Islet of Langerhans (tissue), 1 donor: ENCODE data around the gene LRRFIP1.
"Not testable (repeated sequence)": the region's sequence is repeated elsewhere in the genome, so short reads cannot be mapped to it uniquely, and the experiment has no call there.

Experiments used
- FAIRE-seq: peaks from one replicate; lab custom pipeline; 2011; peaks lifted over from hg19 to GRCh38; lab: Jason Lieb, UNC

LRRFIP1 gene

DNA sequence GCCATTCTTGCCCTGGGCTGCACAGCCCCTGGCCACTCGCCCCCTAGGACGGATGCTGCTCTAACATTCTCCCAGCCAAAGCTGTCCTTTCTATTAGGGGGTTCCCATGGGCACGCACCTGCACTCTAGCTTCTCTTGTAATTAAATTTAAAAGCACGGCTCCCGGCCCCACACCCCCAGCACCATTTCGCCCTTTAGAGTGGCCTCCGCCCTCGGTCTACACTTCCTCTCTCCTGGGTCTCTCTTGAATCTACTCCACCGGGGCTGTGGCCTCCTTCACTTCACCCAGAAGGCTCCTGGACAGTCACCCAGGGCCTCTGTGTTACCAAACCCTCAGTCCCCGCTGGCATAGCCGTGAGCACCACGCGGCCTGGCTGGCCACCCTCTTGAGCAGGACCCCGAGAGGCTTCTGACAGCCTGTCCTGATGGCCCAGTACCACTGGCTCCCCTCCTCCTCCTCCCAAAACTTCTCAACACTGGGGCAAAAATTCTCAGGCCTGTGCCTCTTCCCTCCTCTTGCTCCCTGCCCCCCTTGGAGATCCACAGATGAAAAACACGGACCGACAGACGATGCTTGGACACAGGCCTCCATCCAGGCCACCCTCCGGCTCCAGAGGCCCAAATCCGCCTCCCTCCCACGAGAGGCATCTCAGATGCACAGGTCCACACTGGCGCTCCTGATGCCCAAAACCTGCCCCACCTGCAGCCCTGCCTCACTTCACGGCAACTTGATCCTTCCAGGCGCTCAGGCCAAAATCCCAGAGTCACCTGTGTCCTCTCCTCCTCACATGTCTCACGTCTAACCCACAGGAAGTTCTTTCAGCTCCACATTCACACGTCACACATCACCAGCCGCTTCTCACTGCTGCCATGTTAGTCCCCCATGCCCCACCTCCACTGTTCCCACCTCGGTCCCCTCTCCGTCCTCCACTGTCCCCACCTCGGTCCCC, 29.9 kb upstream of the LRRFIP1 start:
- no peak for FAIRE-seq

DNA sequence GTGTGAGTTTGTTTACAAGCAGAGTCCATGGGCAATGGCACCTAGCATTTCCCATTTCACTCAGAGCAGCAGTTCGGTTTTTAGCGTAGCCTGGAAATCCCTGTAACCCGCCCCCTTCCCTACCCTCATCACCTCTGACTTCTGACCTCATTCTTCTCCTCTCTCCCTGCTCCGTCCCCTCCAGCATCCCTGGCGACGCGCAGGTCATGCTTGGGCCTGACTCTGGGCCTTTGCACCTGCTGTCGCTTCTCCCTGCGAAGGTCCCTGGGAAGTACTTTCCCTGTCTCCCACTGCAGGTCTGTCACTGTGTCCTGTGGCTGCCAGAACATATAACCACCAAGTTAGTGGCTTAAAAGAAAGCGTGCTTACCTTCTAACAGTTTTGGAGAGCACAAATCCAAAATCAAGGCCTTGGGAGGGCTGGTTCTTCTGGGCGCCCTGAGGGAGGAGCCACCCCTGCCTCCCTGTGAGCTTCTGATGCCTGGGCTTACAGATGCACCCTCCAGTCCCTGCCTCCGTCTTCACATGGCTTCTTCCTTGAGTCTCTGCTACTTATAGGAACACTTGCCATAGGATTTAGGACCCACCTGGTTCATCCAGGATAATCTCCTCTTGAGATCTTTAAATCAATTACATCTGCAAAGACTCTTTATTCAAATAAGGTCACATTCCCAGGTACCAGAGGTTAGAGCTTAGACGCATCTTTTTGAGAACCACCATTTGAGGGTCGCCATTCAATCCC, 28.7 kb upstream of the LRRFIP1 start:
- no peak for FAIRE-seq

DNA sequence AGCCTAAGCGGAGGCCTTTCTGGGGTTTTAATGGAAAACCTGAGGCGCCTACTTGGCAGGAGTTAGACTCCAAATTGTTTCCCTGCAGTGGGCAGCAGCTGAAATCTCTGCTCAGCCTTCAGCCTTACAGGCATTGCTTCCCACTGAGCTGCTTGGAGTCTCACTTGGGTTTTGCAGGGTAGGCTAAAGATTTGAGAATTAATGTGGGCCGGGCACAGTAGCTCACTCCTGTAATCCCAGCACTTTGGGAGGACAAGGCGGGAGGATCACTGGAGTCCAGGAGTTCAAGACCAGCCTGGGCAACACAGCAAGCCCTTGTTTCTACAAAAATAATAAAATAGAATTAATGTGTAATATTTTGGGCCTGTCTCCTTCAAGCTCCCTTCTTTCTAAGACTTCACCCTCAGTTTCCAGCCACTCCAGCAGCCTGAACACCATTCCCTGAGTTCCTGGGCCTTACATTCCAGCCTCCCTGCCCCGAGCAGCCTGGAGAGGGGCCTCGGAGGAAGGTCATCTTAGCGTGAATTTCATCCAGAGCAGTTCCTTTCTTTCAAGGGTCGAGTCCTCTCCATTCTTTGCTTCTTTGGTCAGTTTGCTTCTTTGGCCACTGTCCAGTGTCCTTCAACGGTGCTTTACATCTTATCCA, 27.8 kb upstream of the LRRFIP1 start:
- no peak for FAIRE-seq

DNA sequence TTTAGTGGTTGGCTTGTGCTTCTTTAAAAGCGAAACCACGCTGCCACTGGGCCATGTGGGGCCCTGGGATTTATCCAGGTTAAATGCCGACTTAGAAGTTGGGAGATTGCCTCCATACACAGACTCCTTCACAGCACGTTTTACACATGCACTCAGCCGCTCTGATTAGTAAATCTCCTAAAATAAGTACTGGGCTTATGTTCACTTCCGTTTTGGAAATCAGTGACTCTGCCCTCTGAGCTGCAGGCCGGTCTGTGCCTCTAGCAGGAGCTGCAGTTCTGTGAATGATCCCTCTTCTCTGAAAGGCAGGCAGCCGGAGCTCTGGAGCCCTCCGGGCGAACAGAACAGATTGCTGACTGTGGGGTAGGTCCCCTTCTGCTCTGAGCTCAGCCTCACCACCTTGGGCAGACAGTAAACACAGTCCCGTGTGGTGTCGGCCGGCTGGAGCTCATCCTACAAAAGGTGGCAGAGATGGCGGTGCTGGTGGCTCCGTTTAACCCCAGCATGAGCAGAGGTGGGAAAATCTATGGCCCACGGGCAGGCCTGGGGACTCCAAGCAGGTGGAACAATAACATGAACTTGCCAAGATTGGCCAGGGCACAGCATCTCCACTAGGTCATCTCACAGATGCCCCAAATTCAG, 27.1 kb upstream of the LRRFIP1 start:
- no peak for FAIRE-seq

DNA sequence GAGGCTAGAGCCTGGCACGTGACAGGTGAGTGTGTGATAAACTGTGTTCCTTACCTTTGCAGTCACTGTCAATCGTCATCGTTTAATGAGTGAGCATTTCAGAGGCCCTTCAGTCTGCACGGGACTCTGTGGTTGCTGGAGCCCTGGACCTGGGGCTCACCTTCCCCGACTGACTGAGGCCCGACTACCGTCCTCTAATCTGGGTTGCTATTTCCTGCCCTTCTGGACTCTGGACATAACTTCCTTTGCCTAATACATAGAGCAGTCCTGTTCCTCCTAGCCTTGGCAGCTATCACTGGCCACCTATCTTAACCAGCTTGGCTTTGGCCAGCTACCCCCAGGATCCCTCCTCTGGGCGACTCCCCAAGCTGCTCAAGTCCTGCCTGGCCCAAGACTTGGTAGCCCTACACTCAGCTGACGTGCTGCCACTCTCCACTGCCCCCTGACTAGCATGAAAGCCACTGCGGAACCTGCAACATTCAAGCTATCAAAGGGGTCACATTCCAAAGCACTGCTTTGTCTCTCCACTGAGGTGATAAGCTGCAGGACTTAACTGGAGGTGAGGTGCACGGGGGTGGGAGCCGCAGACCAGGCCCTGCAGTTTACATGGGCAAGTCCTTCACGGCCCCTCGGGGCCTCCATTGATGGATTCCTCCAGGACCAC, 25.8 kb upstream of the LRRFIP1 start:
- no peak for FAIRE-seq

DNA sequence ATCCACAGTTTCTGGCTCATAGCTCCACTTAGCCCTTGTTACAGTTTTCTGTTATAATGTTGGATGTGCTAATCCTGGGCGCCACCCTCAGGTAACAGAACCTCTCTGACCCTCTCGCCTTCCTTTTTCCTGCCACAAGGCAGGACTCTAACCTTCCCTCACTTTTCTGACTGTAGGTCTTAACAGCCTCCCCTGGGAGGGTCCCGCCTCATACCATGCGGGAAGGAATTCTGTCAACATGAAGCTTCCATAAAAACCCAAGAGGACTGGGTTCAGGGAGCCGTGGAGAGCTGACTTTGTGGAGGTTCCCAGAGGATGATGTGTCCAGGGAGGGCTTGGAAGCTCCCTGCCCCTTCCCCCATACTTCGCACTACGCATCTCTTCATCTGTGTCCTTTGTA, 25.0 kb upstream of the LRRFIP1 start:
- no peak for FAIRE-seq

DNA sequence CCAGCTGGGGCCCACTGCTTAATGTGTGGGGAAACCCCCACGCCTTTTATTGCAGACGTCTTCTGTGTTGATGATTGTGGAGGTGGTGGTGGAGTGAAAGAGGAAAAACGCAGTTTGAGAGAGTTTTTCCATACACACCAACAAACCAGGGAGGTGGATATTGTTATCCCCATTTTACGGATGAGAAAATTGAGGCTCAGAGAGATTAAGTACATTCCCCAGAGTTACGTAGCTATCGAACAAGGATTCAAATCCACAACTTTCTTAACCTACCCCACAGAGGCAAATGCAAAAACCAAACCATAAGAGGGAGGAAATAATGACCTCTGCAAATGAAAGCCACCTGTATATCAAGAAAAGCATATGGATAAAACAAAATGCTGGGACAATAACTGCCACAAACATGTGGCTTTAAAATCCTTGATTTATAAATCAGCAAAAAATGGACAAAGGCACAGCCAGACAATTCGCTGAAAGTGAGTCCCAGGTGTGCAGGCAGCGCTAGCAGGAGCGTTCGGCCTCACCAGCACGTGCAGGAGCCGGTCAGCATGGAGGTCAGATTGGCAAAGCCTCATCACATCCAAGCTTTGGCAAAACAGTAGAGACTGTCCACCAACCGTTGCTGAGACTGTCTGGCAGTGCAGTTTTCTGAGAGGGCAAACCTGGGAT, 24.2 kb upstream of the LRRFIP1 start:
- FAIRE-seq, result no peak

DNA sequence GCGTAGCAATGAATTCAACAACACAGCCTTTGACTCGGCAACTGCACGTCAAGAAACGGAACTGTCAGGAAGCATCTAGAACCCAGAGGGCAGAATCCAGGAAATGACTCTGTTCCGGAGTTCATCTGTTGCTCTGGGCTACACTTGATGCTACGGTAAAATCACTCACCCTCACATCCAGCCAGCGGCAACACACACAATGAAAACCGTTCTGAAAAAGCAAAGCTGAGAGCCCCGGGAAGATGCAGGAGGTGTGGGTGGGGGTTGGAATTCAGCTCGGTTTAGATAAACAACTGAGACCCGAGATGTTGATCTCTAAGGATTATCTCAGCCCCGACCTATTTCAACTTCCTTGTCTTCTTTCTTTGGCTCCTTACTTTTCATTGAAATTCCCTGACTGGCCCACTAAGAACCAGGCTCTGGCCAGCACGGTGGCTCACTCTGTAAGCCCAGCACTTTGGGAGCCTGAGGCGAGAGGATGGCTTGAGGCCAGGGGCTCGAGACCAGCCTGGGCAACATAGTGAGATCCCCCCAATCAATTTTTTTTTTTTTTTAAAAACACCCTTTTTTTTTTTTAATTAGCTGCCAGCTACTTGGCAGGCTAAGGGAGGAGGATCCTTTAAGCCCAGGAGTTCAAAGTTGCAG, 23.5 kb upstream of the LRRFIP1 start:
- FAIRE-seq, result no peak

DNA sequence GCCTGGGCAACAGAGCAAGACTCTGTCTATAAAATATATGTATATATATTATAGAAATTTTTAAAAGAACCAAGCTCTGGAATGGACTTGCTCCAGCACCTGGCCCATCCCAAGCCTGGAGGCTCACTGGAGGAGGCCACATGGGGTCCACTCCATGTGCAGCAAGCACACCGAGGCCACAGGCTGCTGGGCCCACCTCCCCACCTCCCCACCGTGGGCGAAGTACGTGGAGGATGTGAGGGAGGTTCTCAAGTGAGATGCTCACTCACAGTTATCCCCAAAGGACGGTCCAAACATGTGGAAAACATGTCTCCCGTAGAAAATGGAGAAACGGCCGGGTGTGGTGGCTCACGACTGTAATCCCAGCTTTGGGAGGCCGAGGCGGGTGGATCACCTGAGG, 23.0 kb upstream of the LRRFIP1 start:
- FAIRE-seq, result no peak

DNA sequence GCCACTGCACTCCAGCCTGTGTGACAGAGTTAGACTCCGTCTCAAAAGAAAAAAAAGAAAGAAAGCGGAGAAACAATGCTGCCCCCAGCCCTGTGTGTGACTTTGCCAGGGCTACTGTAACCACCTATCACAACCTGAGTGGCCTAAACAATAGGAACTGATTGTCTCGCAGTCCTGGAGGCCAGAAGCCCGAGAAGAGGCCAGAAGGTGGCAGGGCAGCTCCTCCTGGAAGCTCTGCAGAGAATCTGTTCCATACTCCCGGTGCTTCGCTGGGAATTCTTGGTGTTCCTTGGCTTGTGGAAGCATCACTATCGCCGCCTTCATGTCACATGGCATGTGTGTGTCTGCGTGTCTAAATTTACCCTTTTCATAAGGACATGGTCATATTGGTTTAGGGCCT, 22.4 kb upstream of the LRRFIP1 start:
- no peak for FAIRE-seq

DNA sequence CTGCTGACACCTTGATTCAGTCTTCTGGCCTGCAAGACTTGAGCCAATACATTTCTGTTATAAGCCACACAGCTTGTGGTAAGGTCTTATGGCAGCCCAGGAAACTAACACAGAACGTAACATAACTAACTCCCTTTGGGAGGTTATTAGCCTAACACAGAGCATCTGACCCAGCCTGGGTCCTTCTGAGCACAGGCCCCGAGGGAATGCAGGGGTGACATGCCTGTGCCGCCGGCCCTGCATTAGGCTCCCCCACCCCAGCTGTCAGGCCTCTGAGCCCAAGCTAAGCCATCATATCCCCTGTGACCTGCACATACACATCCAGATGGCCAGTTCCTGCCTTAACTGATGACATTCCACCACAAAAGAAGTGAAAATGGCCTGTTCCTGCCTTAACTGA, 20.9 kb upstream of the LRRFIP1 start:
- FAIRE-seq, result not testable (repeated sequence)

DNA sequence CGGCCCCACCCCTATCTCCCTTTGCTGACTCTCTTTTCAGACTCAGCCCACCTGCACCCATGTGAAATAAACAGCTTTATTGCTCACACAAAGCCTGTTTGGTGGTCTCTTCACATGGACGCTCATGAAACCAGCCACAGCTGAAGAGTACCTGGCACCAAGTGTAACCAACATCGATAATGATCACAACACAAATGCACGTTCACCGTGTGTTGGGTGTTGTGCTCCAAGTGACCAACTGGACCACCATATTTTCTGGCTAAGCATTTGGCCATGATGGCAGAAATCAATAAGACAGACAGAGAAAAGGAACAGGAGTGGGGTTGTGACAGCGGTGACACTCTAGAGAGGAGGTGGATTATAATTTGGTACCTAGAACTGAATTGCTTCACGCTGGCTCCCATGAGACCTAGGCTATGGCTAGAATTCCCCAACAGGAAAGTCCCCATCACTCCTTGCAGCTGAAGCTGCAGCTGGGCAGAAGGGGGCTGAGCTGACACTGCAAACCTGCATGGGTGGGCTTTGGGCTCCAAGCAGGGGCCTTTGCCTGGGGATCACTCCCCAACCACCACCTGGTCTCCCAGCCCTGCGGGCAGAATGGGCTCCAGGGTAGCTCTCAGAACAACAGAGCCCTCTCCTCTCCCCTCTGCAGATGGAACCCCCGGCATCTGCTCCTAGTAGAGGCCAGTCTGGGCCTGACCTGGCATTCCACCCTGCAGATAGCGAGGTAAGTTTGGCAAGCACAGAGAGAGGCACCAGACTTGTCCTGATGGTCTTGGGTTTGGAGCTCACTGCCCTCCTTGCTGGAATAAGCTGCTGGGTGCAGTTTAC, 14.6 kb upstream of the LRRFIP1 start:
- no peak for FAIRE-seq

DNA sequence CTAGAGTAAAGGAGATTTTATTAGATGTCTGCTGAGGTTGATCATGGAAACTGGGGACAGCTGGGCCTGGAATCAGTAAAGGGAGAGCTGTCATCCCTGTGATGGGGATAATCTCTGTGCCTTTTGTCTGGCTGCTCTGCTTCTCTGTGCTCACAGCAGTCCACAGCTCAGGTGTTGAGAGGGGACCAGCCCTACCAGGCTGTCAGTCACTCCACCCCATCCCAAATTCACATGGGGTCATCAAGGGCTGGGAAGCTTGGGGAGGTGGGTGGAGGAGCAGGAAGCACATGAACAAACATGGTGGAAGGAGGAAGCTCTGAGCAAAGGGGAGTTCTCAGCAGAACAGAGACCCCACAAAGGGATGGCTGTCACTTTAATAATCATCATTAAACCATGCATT, 13.7 kb upstream of the LRRFIP1 start:
- no peak for FAIRE-seq

DNA sequence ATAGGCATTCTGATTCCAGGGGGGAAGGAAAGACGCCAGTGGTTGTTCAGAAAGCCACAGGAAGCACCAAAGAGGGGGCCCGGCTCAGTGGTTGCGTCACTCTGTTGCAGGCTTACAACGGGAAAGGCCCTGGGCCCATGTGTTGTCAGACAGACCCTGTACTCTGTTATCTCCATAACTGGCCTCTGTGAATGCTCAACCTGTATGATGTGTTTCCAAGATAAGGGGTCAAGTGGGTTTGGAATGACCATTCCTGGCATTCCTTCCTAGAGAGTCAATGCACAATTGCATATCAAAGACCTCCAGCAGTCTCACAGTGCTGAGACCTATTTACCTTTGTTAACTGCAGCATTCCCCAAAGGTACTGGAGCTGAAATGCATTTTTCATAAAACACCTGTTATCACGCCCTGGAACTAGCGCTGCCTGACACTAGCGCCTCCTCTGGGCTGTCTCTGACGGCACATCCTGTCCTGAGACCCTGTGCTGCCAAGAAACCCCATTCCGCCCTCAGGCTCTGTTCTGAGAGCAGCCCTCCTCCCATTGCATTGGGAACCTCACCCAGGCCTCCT, 13.2 kb upstream of the LRRFIP1 start:
- no peak for FAIRE-seq

DNA sequence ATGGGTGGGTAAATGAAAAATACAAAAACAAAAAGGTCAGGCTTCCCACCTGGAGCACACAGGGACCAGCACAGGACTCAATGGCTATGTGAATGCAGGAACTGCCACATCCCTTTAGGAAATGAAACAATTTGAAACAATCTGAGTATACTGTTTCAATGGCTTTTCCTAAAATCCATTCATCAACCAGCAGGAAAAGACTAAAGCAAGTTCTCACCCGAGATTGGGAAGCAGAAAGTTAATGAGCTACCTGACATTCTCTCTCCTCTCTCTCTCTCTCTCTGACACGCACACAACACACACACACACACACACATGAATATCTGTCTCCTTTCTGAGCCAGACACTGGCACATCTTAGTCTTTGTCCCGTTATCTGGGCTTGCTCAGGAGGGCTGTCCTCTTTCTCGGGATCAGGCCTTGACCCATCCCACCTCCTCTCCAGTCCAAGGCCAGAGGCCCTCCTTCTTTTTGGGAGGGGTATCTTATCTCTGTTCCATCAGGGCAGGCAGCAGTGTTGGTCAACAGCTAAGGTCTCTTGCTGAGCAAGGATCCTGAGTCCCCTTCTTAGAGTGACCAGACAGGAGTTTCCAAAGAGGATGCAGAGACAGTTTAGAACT, 11.6 kb upstream of the LRRFIP1 start:
- FAIRE-seq, result no peak

DNA sequence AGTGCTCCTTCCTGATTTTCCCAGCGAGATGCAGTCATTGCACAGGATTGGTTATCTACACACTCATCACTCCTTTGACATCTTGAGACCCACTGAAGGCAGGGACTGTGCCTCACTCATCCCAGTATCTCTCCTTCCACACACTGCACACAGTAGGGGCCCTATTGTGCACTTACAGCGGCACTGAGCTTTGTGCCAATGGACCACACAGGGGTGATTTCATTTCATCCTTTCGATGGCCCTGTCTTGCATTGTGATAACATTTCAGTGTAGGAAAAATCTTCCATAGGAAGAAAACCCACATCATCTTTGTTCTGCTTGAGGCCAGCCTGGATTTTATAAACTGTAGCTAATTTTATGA, 11.0 kb upstream of the LRRFIP1 start:
- FAIRE-seq, result no peak

DNA sequence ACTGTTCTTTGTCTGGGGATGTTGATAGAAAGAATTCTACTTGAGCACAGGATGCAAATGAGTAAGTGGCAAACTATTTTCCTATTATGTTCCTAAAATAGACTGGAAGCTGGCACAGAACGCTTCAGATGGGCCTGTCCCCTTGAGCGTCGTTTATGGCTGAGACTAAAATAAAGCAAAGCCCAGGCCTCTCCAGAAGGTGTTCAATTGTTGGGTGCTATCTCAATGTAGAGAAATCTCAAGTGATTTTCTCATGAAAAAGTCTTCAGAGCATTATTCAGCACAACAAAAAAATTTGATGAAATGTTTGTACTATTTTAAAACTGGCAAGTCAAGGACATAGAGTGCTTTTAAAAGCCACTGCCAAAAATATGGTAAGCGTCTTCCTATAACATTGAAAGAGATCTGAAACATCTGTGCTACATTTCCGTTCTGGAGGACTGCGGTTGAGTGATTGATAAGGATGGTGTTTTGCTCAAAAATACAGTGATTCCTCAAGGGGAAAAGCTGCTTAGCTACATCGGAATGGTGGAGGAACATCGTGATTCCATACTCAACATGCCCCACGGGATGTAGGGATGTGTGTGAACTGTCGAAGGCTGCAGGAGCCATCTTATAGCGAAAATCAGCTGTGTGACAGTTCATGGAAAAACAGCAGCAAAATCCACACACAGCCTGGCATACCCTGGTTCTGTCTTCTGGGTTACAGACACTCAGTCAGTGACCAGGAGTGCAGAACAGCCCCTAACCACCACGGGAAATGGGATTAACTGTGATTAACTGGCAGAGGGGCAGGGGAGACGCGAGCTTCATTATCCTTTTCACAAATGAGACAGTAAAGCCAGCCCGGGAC, 10.4 kb upstream of the LRRFIP1 start:
- no peak for FAIRE-seq

DNA sequence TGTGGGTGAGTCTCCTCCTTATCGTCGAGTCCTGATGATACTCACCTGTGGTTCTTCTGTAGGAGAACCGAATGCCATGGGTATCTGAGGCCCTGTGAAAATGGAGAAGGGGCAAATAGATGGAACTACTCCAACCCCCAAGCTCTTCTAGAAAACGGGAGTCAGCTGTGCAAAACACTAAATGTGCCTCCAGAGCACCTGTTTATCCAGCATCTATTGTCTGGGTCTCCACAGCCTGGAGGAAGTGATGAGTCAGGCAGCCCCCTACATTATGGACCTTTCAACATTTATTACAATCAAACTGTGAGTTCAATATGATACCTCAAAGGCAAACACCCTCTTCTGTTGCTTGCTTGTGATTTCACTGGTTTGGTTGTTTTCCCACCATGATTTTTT, 9.8 kb upstream of the LRRFIP1 start:
- FAIRE-seq, result no peak
